B cell (primary cell): ENCODE results near the gene DSC3. TPM values are rescaled to one million over a fixed set of nuclear protein-coding genes. Genes with fewer than 3 reads are reported as not detected.

Experiments
- ATAC-seq: fragments of 200-7000 bp; cut with Tn5 transposase; one replicate; pipeline ENCODE4 v1.10.0; 2021; ENCODE audit warnings: low read depth, mild to moderate bottlenecking, moderate number of reproducible peaks, moderate library complexity
- CTCF ChIA-PET: fragments of 350-600 bp; sonication (Branson Sonifier 250); formaldehyde crosslinking; loops from one replicate; lab custom pipeline; 2021; ENCODE audit warnings: antibody characterized with exemption, inconsistent platforms; lab: Charles Lee
- POLR2A ChIA-PET: fragments of 350-600 bp; sonication (Branson Sonifier 250); formaldehyde crosslinking; loops from one replicate; lab custom pipeline; 2021; ENCODE audit warnings: antibody characterized with exemption; lab: Charles Lee
- DNase-seq: peaks from one replicate; pipeline ENCODE4 v3.0.0; 2013
- H2AFZ ChIP-seq: 2 replicates; pipeline ENCODE4 v1.6.1; 2012; ENCODE audit warnings: mild to moderate bottlenecking, low read depth, low read length; ENCODE audit not compliant: insufficient read depth, poor library complexity, severe bottlenecking
- H3K27ac ChIP-seq, 2 donors: 1 replicate in 1 of 2; 2 replicates in 1 of 2; pipeline ENCODE4 v1.5.1; 2012 to 2013; ENCODE audit warnings: low read length in 2 of 2, mild to moderate bottlenecking in 2 of 2, moderate library complexity in 1 of 2
- H3K27me3 ChIP-seq, 4 experiments: fragments of 200-600 bp in 1 of 4; sonication (generic) in 1 of 4; replicated peaks in 1 of 4; 1 replicate in 2 of 4; 2 replicates in 2 of 4; pipeline versions ENCODE4 v1.6.1 to v1.7.0; 2013 to 2016; ENCODE audit warnings: low read length in 3 of 4, mild to moderate bottlenecking in 2 of 4, mixed read lengths in 1 of 4, moderate library complexity in 1 of 4; ENCODE audit not compliant: insufficient read depth in 4 of 4, control insufficient read depth in 3 of 4; ENCODE audit errors: control extremely low read depth in 1 of 4
- H3K36me3 ChIP-seq, 2 experiments: replicated peaks in 1 of 2; 1 replicate in 1 of 2; 2 replicates in 1 of 2; pipeline versions ENCODE4 v1.6.1 to v1.7.1; 2013; ENCODE audit warnings: low read length in 1 of 2; ENCODE audit not compliant: insufficient read depth in 2 of 2, control insufficient read depth in 1 of 2; ENCODE audit errors: control extremely low read depth in 1 of 2, extremely low read depth in 1 of 2
- H3K4me1 ChIP-seq, 2 donors: fragments of 200-600 bp in 1 of 2; sonication (generic) in 1 of 2; 1 replicate in 1 of 2; 2 replicates in 1 of 2; pipeline versions ENCODE4 v1.5.1 to v1.6.1; 2013 to 2017; ENCODE audit warnings: low read length in 2 of 2; ENCODE audit not compliant: control insufficient read depth in 2 of 2, insufficient read depth in 2 of 2
- H3K4me2 ChIP-seq: replicated peaks from 2 replicates; pipeline ENCODE3; 2012; ENCODE audit warnings: mild to moderate bottlenecking, low read depth, low read length; ENCODE audit not compliant: poor library complexity, severe bottlenecking
- H3K4me3 ChIP-seq, 5 experiments: fragments of 200-600 bp in 1 of 5; sonication (generic) in 1 of 5; 1 replicate in 3 of 5; 2 replicates in 2 of 5; pipeline versions ENCODE4 v1.5.1 to v1.7.0; 2011 to 2016; ENCODE audit warnings: low read length in 4 of 5, mild to moderate bottlenecking in 4 of 5, low read depth in 2 of 5, control low read depth in 1 of 5, moderate library complexity in 1 of 5; ENCODE audit not compliant: insufficient read depth in 1 of 5; ENCODE audit errors: control extremely low read depth in 1 of 5, extremely low read depth in 1 of 5
- H3K79me2 ChIP-seq: fragments of 200-600 bp; sonication (generic); one replicate; pipeline ENCODE4 v1.6.0; 2016; ENCODE audit warnings: low read length; ENCODE audit not compliant: control insufficient read depth, insufficient read depth
- H3K9ac ChIP-seq: fragments of 200-600 bp; sonication (generic); 2 replicates; pipeline ENCODE4 v1.6.1; 2017; ENCODE audit warnings: mild to moderate bottlenecking, low read length, moderate library complexity
- H3K9me3 ChIP-seq, 3 donors: one replicate each; pipeline versions ENCODE4 v1.6.1 to v1.7.1; 2013; ENCODE audit warnings: low read length in 2 of 3; ENCODE audit not compliant: control insufficient read depth in 2 of 3, insufficient read depth in 1 of 3; ENCODE audit errors: control extremely low read depth in 1 of 3
- H4K20me1 ChIP-seq: 2 replicates; pipeline ENCODE4 v1.6.0; 2012; ENCODE audit warnings: mild to moderate bottlenecking, low read length; ENCODE audit not compliant: insufficient read depth, control insufficient read depth, poor library complexity, severe bottlenecking
- H3K27ac Mint-ChIP-seq: one replicate; pipeline ENCODE4 v1.8.0; 2021; ENCODE audit warnings: mixed read lengths
- H3K27me3 Mint-ChIP-seq: one replicate; pipeline ENCODE4 v1.8.0; 2021; ENCODE audit warnings: mixed read lengths
- H3K4me1 Mint-ChIP-seq: one replicate; pipeline ENCODE4 v1.8.0; 2021; ENCODE audit warnings: mixed read lengths
- H3K4me3 Mint-ChIP-seq: one replicate; pipeline ENCODE4 v1.8.0; 2021; ENCODE audit warnings: mixed read lengths
- H3K9me3 Mint-ChIP-seq: one replicate; pipeline ENCODE4 v1.8.0; 2022; ENCODE audit warnings: mixed read lengths; ENCODE audit not compliant: insufficient read depth
- EZH2 ChIP-seq: IDR thresholded peaks from 2 replicates; pipeline ENCODE4 v1.6.1; 2012; ENCODE audit warnings: borderline replicate concordance, low read depth, mild to moderate bottlenecking, moderate library complexity, low read length; ENCODE audit not compliant: insufficient read depth, poor library complexity, severe bottlenecking
- WGBS: methylation state at CpG from one replicate; pipeline ENCODE4 v1.1.5; 2013; ENCODE audit warnings: missing lambda C conversion rate; ENCODE audit not compliant: insufficient coverage; 5-methylcytosine and 5-hydroxymethylcytosine counted together
- intact Hi-C: fragments of 100-400 bp; cut with micrococcal nuclease; formaldehyde crosslinking; loops from one replicate; pipeline ENCODE4 v1.10.0; 2022
- polyA plus RNA-seq: library from polyadenylated mRNA; depleted of rRNA; stranded (reverse); fragments of >200 nt; gene quantifications from 2 replicates; pipeline ENCODE4 v1.2.3, GENCODE V29; 2012
- total RNA-seq, 2 donors: library from RNA; stranded (reverse); fragments of 120-200 nt in 1 of 2; gene quantifications; 1 replicate in 1 of 2; 2 replicates in 1 of 2; pipeline versions ENCODE4 v1.2.3 to v1.2.4, GENCODE V29; 2013 to 2022
- TF ChIP-seq, protein P1 (sequence below): fragments of 200-600 bp; IDR thresholded peaks from one replicate; pipeline ENCODE4 v1.8.0; 2022; ENCODE audit warnings: antibody characterized with exemption, mild to moderate bottlenecking

The DSC3 gene
- total and polyA plus RNA-seq, 2 donors (not counting 1 experiment from before 2014, with no cell fraction given) = not detected

DNA sequence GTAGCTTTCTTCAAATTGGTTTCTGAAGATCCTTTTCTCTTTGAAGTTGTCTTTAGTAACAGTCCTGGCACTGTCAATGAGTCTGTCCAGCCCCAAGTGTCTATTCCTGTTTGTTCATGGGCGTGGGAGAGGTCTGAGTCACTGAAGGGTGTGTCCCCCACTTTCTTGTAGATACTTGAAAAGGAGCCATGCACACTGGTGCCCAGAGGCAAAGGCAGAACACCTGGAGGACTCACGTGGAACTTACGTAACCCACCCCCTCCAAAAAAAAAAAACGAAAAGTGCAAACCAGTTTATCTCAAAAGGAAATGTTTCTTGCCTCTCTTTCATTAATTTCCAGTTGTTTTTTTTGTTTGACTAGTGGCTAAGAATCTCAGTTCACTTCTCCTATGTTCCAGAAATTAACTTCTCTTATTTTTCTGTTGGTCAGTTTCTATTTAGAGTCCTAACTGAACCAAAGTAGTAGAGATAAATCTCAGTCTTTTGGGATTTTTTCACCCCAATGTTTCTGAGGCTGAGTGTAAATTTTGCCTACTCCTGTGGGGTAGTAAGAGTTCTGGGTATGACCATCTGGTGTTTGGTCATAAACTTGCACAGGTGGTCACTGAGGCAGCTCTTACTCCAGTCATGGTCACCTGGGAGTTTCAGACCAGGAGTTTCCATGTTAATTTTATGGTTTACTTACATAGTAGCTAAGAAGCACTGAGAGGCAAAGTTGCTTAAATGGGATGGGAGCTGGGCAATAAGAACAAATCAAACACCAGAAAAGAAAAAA, 54.9 kb downstream of the DSC3 start:
- Histone ChIP-seq H3K9me3 (peaks cover 0 to 3% (median 0%) of the 10 kb centered on the region in 3 donors), H3K9ac (no peak overlapping the region), H3K27ac (no peak overlapping the region), H3K79me2 (no peaks in the 10 kb centered on the region), H3K4me3 (no peak overlapping the region), H3K27me3 (no peaks in the 10 kb centered on the region), H4K20me1 (no peaks in the 10 kb centered on the region), H2AFZ (no peak overlapping the region), H3K36me3 (no peaks in the 10 kb centered on the region), H3K4me1 (no peaks in the 10 kb centered on the region), H3K4me2 (no peak overlapping the region)
- CTCF ChIA-PET = no interaction called here
- intact Hi-C loops = no loop called here
- no peaks in the 10 kb centered on the region for H3K27me3 Mint-ChIP-seq
- H3K4me1 Mint-ChIP-seq = no peaks in the 10 kb centered on the region
- POLR2A ChIA-PET = no interaction called here
- 70% methylated on average over 1 of the region's 4 CpGs for WGBS
- no peak overlapping the region for H3K27ac Mint-ChIP-seq
- DNase-seq (no peak), ATAC-seq (no peak)
- TF ChIP-seq EZH2 = no peak
- TF ChIP-seq, protein P1, sequence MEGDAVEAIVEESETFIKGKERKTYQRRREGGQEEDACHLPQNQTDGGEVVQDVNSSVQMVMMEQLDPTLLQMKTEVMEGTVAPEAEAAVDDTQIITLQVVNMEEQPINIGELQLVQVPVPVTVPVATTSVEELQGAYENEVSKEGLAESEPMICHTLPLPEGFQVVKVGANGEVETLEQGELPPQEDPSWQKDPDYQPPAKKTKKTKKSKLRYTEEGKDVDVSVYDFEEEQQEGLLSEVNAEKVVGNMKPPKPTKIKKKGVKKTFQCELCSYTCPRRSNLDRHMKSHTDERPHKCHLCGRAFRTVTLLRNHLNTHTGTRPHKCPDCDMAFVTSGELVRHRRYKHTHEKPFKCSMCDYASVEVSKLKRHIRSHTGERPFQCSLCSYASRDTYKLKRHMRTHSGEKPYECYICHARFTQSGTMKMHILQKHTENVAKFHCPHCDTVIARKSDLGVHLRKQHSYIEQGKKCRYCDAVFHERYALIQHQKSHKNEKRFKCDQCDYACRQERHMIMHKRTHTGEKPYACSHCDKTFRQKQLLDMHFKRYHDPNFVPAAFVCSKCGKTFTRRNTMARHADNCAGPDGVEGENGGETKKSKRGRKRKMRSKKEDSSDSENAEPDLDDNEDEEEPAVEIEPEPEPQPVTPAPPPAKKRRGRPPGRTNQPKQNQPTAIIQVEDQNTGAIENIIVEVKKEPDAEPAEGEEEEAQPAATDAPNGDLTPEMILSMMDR = no peak
- H3K9me3 Mint-ChIP-seq = peaks cover 7% of the 10 kb centered on the region
- H3K4me3 Mint-ChIP-seq = no peak overlapping the region

DNA sequence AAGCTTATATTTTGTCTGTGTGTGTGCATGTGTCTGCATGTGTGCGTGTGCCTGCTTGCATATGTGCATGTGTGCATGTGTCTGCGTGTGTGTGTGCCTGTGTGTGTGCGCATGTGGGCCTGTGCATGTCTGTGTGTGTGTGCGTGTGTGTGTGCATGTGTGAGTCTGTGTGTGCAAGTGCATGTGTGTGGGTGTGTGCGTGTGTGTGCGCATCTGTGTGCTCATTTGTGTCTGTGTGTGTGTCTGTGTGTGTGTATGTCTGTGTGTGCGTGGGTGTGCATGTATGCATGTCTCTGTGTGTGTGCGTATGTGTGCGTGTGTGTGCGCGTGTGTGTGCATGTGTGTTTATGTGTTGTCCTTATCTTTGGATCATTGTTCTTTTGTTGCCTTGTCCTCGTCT, 56.8 kb downstream of the DSC3 start:
- Histone ChIP-seq H3K27ac (no peak overlapping the region), H4K20me1 (no peaks in the 10 kb centered on the region), H3K4me2 (no peak overlapping the region), H3K4me3 (no peak overlapping the region), H3K9me3 (peaks cover 0 to 3% (median 0%) of the 10 kb centered on the region in 3 donors), H3K36me3 (no peaks in the 10 kb centered on the region), H3K9ac (no peak overlapping the region), H3K27me3 (no peaks in the 10 kb centered on the region), H3K4me1 (no peaks in the 10 kb centered on the region), H3K79me2 (no peaks in the 10 kb centered on the region), H2AFZ (no peak overlapping the region)
- ATAC-seq (no peak), DNase-seq (no peak)
- H3K27ac Mint-ChIP-seq = no peak overlapping the region
- TF ChIP-seq, protein P1 = no peak
- TF ChIP-seq EZH2 = no peak
- POLR2A ChIA-PET = no interaction called here
- 96% methylated on average over 12 of the region's 12 CpGs for WGBS
- H3K4me1 Mint-ChIP-seq = no peaks in the 10 kb centered on the region
- no peaks in the 10 kb centered on the region for H3K27me3 Mint-ChIP-seq
- CTCF ChIA-PET = no interaction called here
- no peak overlapping the region for H3K4me3 Mint-ChIP-seq
- peaks cover 4% of the 10 kb centered on the region for H3K9me3 Mint-ChIP-seq
- intact Hi-C loops = no loop called here
